ENCODE results near the gene SMARCD2.

The SMARCD2 gene

GRCh38 chr17:63848834-63849689, 6.6 kb upstream of the SMARCD2 start:
- DNase-seq: peak; percentile 84

- DNase-seq: no peak
Observed at GRCh38 chr17:63847525-63848249, 5.2 kb upstream of the SMARCD2 start.

GRCh38 chr17:63845509-63845908, 3.0 kb upstream of the SMARCD2 start:
- no peak for DNase-seq

- DNase-seq: no peak
Observed at GRCh38 chr17:63843910-63844677, 1.6 kb upstream of the SMARCD2 start.

GRCh38 chr17:63843387-63843888, 953 bp upstream of the SMARCD2 start:
- peak; percentile 28 for DNase-seq

GRCh38 chr17:63842173-63842539, 329 bp downstream of the SMARCD2 start:
- DNase-seq: no peak

- DNase-seq: no peak
Observed at GRCh38 chr17:63841350-63842172, 924 bp downstream of the SMARCD2 start.

GRCh38 chr17:63840591-63841349, 1.7 kb downstream of the SMARCD2 start:
- DNase-seq: no peak

- no peak for DNase-seq
Observed at GRCh38 chr17:63838631-63839171, 3.8 kb downstream of the SMARCD2 start.

GRCh38 chr17:63837962-63838600, 4.4 kb downstream of the SMARCD2 start:
- DNase-seq: no peak

- DNase-seq: no peak
Observed at GRCh38 chr17:63837480-63837879, 5.0 kb downstream of the SMARCD2 start.

- DNase-seq: no peak
Observed at GRCh38 chr17:63836811-63837210, 5.7 kb downstream of the SMARCD2 start.

GRCh38 chr17:63835167-63835720, 7.2 kb downstream of the SMARCD2 start:
- DNase-seq: no peak

- peak; percentile 72 for DNase-seq
Observed at GRCh38 chr17:63834431-63835166, 7.9 kb downstream of the SMARCD2 start.

GRCh38 chr17:63833741-63834373, 8.6 kb downstream of the SMARCD2 start:
- no peak for DNase-seq

- no peak for DNase-seq
Observed at GRCh38 chr17:63833026-63833740, 9.3 kb downstream of the SMARCD2 start.

GRCh38 chr17:63832455-63832854, 10.0 kb downstream of the SMARCD2 start:
- DNase-seq: no peak

GRCh38 chr17:63832014-63832413, 10.5 kb downstream of the SMARCD2 start:
- DNase-seq: no peak

Measured in GDM1 (cell line).